GM12872 (cell line): ENCODE measurements around the gene WDR31.

Source experiments
- CTCF ChIP-seq: IDR thresholded peaks from 3 replicates; pipeline ENCODE4 v1.5.1; 2011; ENCODE audit warnings: low read depth, mild to moderate bottlenecking, low read length, moderate library complexity; ENCODE audit not compliant: insufficient read depth

WDR31 gene

GRCh38 chr9:113317777-113318176 lies 22.3 kb downstream of the WDR31 start:
- no peak for TF ChIP-seq CTCF

- TF ChIP-seq CTCF: no peak
Measured at GRCh38 chr9:113316030-113316429, 24.0 kb downstream of the WDR31 start.

GRCh38 chr9:113315231-113315630 lies 24.8 kb downstream of the WDR31 start:
- TF ChIP-seq CTCF: no peak

- TF ChIP-seq CTCF: no peak
Measured at GRCh38 chr9:113313261-113313660, 26.8 kb downstream of the WDR31 start.

GRCh38 chr9:113311961-113312360 lies 28.1 kb downstream of the WDR31 start:
- TF ChIP-seq CTCF: no peak

GRCh38 chr9:113310538-113310937 lies 29.5 kb downstream of the WDR31 start:
- TF ChIP-seq CTCF: no peak

GRCh38 chr9:113309204-113309813 lies 30.8 kb downstream of the WDR31 start:
- TF ChIP-seq CTCF: peak; percentile 55
